Activated effector memory CD4-positive, alpha-beta T cell treated with Interleukin-2 at 50 U/mL for 16 hours (primary cell): Measurements from ENCODE around the gene PTPRN2.
"Not testable (repeated sequence)": the region's sequence is repeated elsewhere in the genome, so short reads cannot be mapped to it uniquely, and the experiment has no call there.

ENCODE experiments used
- DNase-seq: peaks from one replicate; pipeline ENCODE4 v3.0.0-alpha.2; 2020

PTPRN2 gene

DNA sequence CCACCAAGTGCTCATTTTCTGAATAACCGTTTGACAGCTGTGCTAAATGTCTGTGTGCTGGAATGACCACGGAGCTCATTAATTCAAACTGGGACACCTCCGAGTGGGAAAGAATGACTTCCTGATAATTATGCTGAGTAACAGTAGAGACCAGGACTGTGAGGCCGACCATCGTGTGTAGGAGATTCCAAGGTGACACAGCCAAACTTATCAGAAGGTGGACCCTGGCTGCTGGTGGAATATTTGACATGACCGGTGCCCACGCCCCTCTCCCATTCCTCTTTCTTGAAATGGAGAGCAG, 400.0 kb downstream of the PTPRN2 start:
- no peak for DNase-seq

- no peak for DNase-seq
Measured at GRCh38 chr7:158186864-158187693, 400.5 kb downstream of the PTPRN2 start.

GRCh38 chr7:158186406-158186805, 401.2 kb downstream of the PTPRN2 start:
- no peak for DNase-seq

- no peak for DNase-seq
Measured at GRCh38 chr7:158185653-158186052, 402.0 kb downstream of the PTPRN2 start.

DNA sequence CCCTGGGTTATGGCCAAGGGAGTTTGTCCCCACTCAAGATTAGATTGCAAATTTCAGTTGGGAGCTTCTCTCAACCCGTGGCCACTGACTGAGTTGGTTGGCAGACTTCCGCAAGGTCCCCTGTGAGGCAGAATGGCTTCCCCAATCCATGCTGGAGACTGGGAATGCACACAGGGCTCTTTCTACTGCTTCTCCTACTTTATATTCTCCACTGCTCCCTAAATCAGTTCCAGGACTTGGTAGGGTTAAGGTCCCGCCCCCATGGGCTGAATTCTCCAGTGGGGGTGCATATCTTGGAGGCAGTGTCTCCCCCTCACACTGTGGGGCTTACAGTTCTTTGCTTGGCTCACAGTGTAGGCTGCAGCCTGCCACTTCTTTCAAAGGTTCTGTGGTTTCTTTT, 404.2 kb downstream of the PTPRN2 start:
- DNase-seq: no peak

DNA sequence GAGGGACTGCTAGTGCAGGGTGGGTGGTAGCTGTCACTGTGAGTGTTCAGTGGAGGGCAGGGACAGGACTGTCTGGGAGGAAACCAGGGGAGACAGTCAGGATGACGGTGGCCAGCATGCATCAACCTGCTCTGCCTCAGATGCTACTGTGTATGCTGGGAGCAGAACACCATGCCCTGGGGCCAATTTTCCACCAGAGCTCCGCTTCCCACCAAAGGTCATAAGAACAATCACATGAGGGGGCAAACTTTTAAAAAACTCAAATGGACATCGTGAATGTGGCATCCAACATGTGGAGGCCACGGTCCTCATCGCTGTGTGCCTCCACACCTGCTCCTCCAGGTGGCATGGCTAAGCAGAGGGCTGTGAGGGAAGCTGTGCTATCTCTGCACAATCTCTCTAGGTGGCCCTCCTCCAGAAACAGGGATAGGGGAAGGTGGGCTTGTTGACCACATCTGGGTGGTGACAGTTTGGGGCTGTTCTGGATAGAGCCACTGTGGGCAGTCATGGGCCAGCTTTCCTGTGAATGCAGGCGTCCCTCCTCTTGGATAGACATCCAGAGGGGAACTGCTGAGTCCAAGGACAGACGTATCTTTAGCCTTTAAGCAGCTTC, 411.0 kb downstream of the PTPRN2 start:
- DNase-seq: no peak

DNA sequence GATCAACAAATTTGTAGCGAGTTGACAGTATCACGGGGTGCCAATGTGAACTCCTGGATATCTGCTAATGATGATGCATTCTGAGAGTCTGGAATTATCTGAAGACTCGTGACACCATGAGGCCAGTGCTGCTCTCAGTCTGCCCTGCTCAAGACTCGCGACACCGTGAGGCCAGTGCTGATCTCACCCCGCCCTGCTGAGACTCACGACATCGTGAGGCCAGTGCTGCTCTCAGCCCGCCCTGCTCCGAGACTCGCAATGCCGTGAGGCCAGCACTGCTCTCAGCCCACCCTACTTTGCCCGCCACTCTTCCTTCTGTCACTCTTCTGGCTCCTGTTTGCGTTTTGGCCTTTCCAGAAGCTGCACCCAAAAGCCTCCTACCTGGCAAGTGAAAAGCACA, 411.8 kb downstream of the PTPRN2 start:
- no peak for DNase-seq

- DNase-seq: no peak
Measured at GRCh38 chr7:158174947-158175346, 412.7 kb downstream of the PTPRN2 start.

DNA sequence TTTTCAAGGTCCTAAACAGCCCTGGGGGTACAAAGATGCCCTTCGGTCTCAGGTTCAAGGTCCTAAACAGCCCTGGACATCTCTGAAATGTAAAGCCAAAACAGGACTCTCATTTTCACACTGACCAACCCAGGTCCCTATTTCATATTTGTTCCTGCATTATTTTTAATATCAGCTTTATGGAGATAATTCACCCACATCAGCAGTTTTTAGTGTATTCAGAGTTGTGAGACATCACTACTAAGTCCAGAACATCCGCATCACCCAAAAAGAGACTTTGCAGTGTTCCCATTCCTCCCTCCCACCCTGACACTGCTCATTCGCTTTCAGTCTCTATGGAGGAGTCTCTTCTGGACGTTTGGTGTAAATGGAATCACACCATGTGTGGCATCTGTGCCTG, 420.2 kb downstream of the PTPRN2 start:
- DNase-seq: no peak

GRCh38 chr7:158166386-158167340, 421.0 kb downstream of the PTPRN2 start:
- DNase-seq: no peak

DNA sequence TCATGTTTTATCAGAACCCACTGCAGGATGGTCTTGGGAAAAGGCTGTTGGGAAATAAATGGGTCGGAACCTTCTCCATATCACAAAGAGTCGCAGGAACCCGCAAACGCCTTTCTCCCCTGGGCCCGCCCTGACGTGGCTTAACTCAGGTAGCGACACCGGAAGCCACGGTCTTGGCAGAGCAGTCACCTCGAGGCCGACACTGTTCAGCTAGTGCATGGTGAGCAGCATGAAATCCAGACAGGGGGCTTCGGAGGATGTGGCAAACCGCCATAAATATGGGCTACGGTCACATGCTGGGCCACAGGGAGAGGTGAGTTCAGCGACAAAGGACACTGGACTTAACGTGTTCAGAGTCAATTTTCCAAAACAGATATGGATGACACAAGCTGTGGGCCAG, 421.9 kb downstream of the PTPRN2 start:
- no peak for DNase-seq

GRCh38 chr7:158164101-158165095, 423.2 kb downstream of the PTPRN2 start:
- DNase-seq: no peak

GRCh38 chr7:158161194-158161593, 426.4 kb downstream of the PTPRN2 start:
- no peak for DNase-seq

DNA sequence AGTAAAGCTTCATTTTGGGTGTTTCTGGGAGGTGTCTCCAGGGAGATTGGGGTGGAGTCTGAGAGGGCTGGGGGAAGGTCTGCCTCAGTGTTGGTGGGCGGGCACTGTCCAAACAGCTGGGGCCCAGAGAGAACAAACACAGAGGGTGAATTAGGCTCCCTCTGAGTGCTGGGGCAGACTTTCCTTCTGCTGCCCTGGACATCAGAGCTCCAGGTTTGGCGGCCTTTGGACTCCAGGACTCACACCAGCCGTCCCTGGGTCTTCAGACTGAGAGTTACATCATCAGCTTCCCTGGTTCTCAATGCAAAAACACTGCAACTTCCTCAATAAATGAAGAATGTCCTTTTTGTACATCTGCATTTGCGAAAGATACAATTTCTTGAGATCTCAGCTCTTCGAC, 427.4 kb downstream of the PTPRN2 start:
- no peak for DNase-seq

- no peak for DNase-seq
Measured at GRCh38 chr7:158157460-158157859, 430.2 kb downstream of the PTPRN2 start.

DNA sequence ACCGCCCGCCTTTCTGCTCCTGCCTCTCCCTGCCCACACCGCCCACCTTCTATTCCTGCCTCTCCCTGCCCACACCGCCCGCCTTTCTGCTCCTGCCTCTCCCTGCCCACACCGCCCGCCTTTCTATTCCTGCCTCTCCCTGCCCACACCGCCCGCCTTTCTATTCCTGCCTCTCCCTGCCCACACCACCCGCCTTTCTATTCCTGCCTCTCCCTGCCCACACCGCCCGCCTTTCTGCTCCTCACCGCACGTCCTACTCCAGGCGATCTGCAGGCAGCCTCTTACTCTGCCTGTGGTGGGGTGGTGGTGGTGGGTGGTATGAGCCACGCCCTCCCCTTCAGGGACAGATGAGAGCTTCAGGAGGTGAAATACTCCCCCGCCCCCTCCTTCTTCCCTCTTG, 436.4 kb downstream of the PTPRN2 start:
- DNase-seq: not testable (repeated sequence)

- DNase-seq: no peak
Measured at GRCh38 chr7:158150234-158150633, 437.4 kb downstream of the PTPRN2 start.

- DNase-seq: not testable (repeated sequence)
Measured at GRCh38 chr7:158147431-158147830, 440.2 kb downstream of the PTPRN2 start.

DNA sequence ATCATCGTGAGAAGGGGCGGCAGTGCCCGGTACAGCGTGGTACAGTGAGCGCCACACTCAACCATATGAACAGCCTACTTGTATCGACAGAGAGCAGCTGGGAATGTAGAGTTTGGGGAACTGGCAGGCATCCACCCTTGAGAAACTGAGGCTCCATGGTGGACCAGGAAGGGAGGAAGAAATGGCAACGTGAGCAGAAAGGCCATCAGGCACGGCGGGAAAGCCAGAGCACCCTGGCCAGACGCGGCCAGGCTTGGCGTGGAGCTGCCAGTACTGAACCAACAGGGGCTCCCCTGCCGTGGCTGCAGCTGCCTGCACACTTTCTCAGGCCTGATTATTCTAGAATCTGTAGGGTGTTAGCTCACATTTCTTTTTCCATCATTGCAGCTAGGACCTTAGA, 442.3 kb downstream of the PTPRN2 start:
- no peak for DNase-seq

DNA sequence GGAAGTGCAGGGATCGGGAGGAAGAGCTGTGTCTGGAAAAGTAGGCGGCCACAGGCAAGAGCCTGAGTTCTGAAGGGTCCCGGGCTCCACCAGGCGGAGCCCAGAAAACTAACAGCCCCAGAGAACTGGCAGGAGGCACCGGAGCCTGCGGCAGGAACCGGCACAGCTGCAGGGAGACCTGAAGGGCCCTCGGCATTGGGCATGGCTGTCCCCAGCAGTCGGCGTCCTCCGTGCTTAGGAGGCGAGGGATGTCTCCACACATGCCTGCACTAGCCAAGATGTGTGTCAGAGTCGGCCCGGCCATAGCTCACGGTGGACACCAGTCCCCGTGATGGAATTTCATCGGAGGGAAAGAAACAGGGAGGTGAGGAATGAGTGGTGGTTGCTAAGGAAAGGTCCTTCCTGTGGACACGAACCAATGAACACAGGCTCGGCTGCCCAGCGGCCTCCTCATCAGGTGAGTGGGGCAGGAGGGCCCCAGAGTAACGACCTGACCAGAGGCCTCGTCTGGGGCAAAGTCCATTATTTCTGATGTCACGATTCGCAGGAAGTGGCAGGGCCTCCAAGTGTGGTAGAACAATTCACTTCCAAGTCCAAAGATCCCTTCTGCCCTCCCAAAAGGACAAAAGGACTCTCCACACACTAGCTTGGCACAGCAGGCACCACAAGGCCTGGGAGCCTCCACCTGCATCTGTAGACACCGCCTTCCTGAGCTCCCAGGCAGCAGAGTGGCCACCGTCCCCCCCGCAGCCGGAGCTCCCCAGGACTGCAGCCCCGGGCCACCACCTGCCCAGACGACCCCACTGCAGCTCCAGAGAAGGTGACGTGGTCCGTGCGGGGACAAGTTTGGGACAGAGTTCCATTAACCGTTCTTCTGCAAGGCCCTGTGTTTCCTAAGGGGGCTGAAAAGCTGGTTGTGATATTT, 444.2 kb downstream of the PTPRN2 start:
- no peak for DNase-seq

GRCh38 chr7:158142657-158143056, 445.0 kb downstream of the PTPRN2 start:
- no peak for DNase-seq
